Islet precursor cell (in vitro differentiated cells): Measurements from ENCODE around the gene BCL7A.

ENCODE experiments used
- DNase-seq: peaks from one replicate; pipeline ENCODE4 v3.0.0-alpha.2; 2018

BCL7A gene

GRCh38 chr12:122079532-122080081, 57.9 kb downstream of the BCL7A start:
- no peak for DNase-seq

- DNase-seq: no peak
These were observed 58.7 kb downstream of the BCL7A start for GRCh38 chr12:122080149-122081082.

GRCh38 chr12:122081083-122081696, 59.5 kb downstream of the BCL7A start:
- peak; percentile 78 for DNase-seq

GRCh38 chr12:122081697-122082221, 60.1 kb downstream of the BCL7A start:
- DNase-seq: no peak

GRCh38 chr12:122082621-122083356, 61.1 kb downstream of the BCL7A start:
- DNase-seq: no peak

GRCh38 chr12:122084857-122085405, 63.2 kb downstream of the BCL7A start:
- DNase-seq: no peak

GRCh38 chr12:122085591-122085990, 63.9 kb downstream of the BCL7A start:
- DNase-seq: no peak

GRCh38 chr12:122086116-122086515, 64.4 kb downstream of the BCL7A start:
- no peak for DNase-seq

GRCh38 chr12:122086641-122087285, 65.1 kb downstream of the BCL7A start:
- no peak for DNase-seq

- DNase-seq: no peak
These were observed 65.9 kb downstream of the BCL7A start for GRCh38 chr12:122087431-122088178.

GRCh38 chr12:122088179-122088810, 66.6 kb downstream of the BCL7A start:
- DNase-seq: no peak

GRCh38 chr12:122089077-122089476, 67.4 kb downstream of the BCL7A start:
- DNase-seq: no peak

- no peak for DNase-seq
These were observed 69.3 kb downstream of the BCL7A start for GRCh38 chr12:122090759-122091515.

- no peak for DNase-seq
These were observed 71.6 kb downstream of the BCL7A start for GRCh38 chr12:122093098-122093883.

- DNase-seq: no peak
These were observed 72.6 kb downstream of the BCL7A start for GRCh38 chr12:122094137-122094734.

- DNase-seq: no peak
These were observed 73.3 kb downstream of the BCL7A start for GRCh38 chr12:122094735-122095631.

- no peak for DNase-seq
These were observed 74.3 kb downstream of the BCL7A start for GRCh38 chr12:122096014-122096413.
